ENCODE measurements around the gene EID1.
"Not testable (repeated sequence)": the region's sequence is repeated elsewhere in the genome, so short reads cannot be mapped to it uniquely, and the experiment has no call there.

EID1 gene

GRCh38 chr15:48871542-48871941 is 6.4 kb upstream of the EID1 start:
- DNase-seq, result no peak

GRCh38 chr15:48872632-48873031 is 5.3 kb upstream of the EID1 start:
- no peak for DNase-seq

- no peak for DNase-seq
Measured at GRCh38 chr15:48875241-48875960, 2.5 kb upstream of the EID1 start.

GRCh38 chr15:48876057-48876456 is 1.9 kb upstream of the EID1 start:
- no peak for DNase-seq

GRCh38 chr15:48880070-48880634 is 2.2 kb downstream of the EID1 start:
- DNase-seq, result no peak

- DNase-seq, result no peak
Measured at GRCh38 chr15:48883699-48884098, 5.8 kb downstream of the EID1 start.

- DNase-seq, result no peak
Measured at GRCh38 chr15:48887144-48887543, 9.2 kb downstream of the EID1 start.

GRCh38 chr15:48888191-48888590 is 10.3 kb downstream of the EID1 start:
- no peak for DNase-seq

GRCh38 chr15:48888836-48889235 is 10.9 kb downstream of the EID1 start:
- no peak for DNase-seq

GRCh38 chr15:48889925-48890324 is 12.0 kb downstream of the EID1 start:
- DNase-seq, result no peak

- DNase-seq, result no peak
Measured at GRCh38 chr15:48890375-48890972, 12.5 kb downstream of the EID1 start.

GRCh38 chr15:48891232-48891765 is 13.4 kb downstream of the EID1 start:
- no peak for DNase-seq

- no peak for DNase-seq
Measured at GRCh38 chr15:48893311-48893710, 15.4 kb downstream of the EID1 start.

GRCh38 chr15:48896869-48897814 is 19.2 kb downstream of the EID1 start:
- DNase-seq, result no peak

- DNase-seq, result no peak
Measured at GRCh38 chr15:48898032-48898431, 20.1 kb downstream of the EID1 start.

- DNase-seq, result no peak
Measured at GRCh38 chr15:48898446-48898845, 20.5 kb downstream of the EID1 start.

GRCh38 chr15:48899793-48900192 is 21.9 kb downstream of the EID1 start:
- DNase-seq, result no peak

GRCh38 chr15:48904758-48905157 is 26.8 kb downstream of the EID1 start:
- DNase-seq, result no peak

- DNase-seq, result no peak
Measured at GRCh38 chr15:48905216-48905615, 27.3 kb downstream of the EID1 start.

- no peak for DNase-seq
Measured at GRCh38 chr15:48905847-48906246, 27.9 kb downstream of the EID1 start.

GRCh38 chr15:48909313-48909712 is 31.4 kb downstream of the EID1 start:
- DNase-seq, result not testable (repeated sequence)

GRCh38 chr15:48910554-48910953 is 32.6 kb downstream of the EID1 start:
- DNase-seq, result not testable (repeated sequence)

- DNase-seq, result no peak
Measured at GRCh38 chr15:48913141-48913540, 35.2 kb downstream of the EID1 start.
